HCT116 (cell line): Measurements from ENCODE around the gene RASGRF2. TPM values are rescaled to one million over a fixed set of nuclear protein-coding genes. Genes with fewer than 3 reads are reported as not detected.

ENCODE experiments used
- ATAC-seq: fragments of 200-7000 bp; cut with Tn5 transposase; 2 replicates; pipeline ENCODE4 v1.9.1; 2020; ENCODE audit warnings: mild to moderate bottlenecking, moderate library complexity
- BruUV-seq: library from RNA; stranded (reverse); fragments of 400-500 nt; replicated peaks from 2 replicates; lab custom pipeline; 2021; lab: Mats Ljungman, UMichigan
- CTCF ChIA-PET: fragments of 300-600 bp; sonication (Branson Sonifier 250); formaldehyde crosslinking; loops from one replicate; lab custom pipeline; 2021; ENCODE audit warnings: antibody characterized with exemption; lab: Charles Lee
- POLR2A ChIA-PET: fragments of 300-600, 350-600 bp; sonication (Branson Sonifier 250); formaldehyde crosslinking; loops from one replicate; lab custom pipeline; 2021; ENCODE audit warnings: antibody characterized with exemption; lab: Charles Lee
- RAD21 ChIA-PET, 2 experiments: fragments of 300-600 bp; sonication (Branson Sonifier 250); formaldehyde crosslinking; loops; one replicate each; lab custom pipeline; 2023; ENCODE audit warnings: low total read pairs in 2 of 2; ENCODE audit not compliant: uncharacterized antibody in 2 of 2, unreplicated experiment in 2 of 2, low non-redundant PET in 1 of 2; lab: Charles Lee
- DNase-seq: peaks from one replicate; pipeline ENCODE4 v3.0.0-alpha.2; 2010; ENCODE audit warnings: low read depth, low spot score
- H2AFZ ChIP-seq: fragments of 200-600 bp; shearing (Covaris generic), sonication (generic); 2 replicates; pipeline ENCODE4 v1.6.1; 2017; ENCODE audit warnings: low read depth, mixed run types, mixed read lengths, antibody characterized with exemption, low read length; ENCODE audit not compliant: poor library complexity, severe bottlenecking
- H3K27ac ChIP-seq: 2 replicates; pipeline ENCODE4 v1.5.1; 2012; ENCODE audit warnings: low read depth, low read length
- H3K27me3 ChIP-seq: fragments of 200-600 bp; sonication (generic); 2 replicates; pipeline ENCODE4 v1.6.1; 2016; ENCODE audit warnings: mixed run types, low read length, mixed read lengths; ENCODE audit not compliant: insufficient read depth
- H3K36me3 ChIP-seq, 2 experiments: fragments of 200-500 bp in 1 of 2; fragments of 200-600 bp in 1 of 2; sonication (Bioruptor generic) in 1 of 2; sonication (generic) in 1 of 2; 2 replicates each; pipeline versions ENCODE4 v1.5.1 to v1.6.1; 2014 to 2016; ENCODE audit warnings: low read length in 2 of 2, inconsistent platforms in 1 of 2, mixed read lengths in 1 of 2, mixed run types in 1 of 2; ENCODE audit not compliant: insufficient read depth in 2 of 2, control insufficient read depth in 1 of 2
- H3K4me1 ChIP-seq, 2 experiments: fragments of 200-600 bp in 1 of 2; sonication (generic) in 1 of 2; 2 replicates each; pipeline versions ENCODE4 v1.5.1 to v1.6.1; 2012 to 2017; ENCODE audit warnings: low read length in 2 of 2, inconsistent platforms in 1 of 2, mild to moderate bottlenecking in 1 of 2, mixed read lengths in 1 of 2, mixed run types in 1 of 2, moderate library complexity in 1 of 2; ENCODE audit not compliant: insufficient read depth in 2 of 2, control insufficient read depth in 1 of 2
- H3K4me2 ChIP-seq: fragments of 200-600 bp; sonication (generic); 2 replicates; pipeline ENCODE4 v1.6.1; 2017; ENCODE audit warnings: mixed run types, low read length, mixed read lengths
- H3K4me3 ChIP-seq, 2 experiments: fragments of 200-600 bp in 1 of 2; sonication (generic) in 1 of 2; replicated peaks in 1 of 2; 2 replicates each; pipeline ENCODE4 v1.5.1; 2011 to 2016; ENCODE audit warnings: low read length in 2 of 2, control low read depth in 1 of 2, low read depth in 1 of 2, mild to moderate bottlenecking in 1 of 2, mixed read lengths in 1 of 2, mixed run types in 1 of 2
- H3K79me2 ChIP-seq: fragments of 200-600 bp; sonication (generic); 2 replicates; pipeline ENCODE4 v1.6.1; 2017; ENCODE audit warnings: mild to moderate bottlenecking, mixed run types, low read length, moderate library complexity, mixed read lengths; ENCODE audit not compliant: insufficient read depth
- H3K9ac ChIP-seq: fragments of 200-600 bp; sonication (generic); 2 replicates; pipeline ENCODE4 v1.6.1; 2016; ENCODE audit warnings: low read length, mixed read lengths
- H3K9me2 ChIP-seq: fragments of 200-600 bp; sonication (generic), shearing (Covaris generic); 2 replicates; pipeline ENCODE4 v1.6.1; 2017; ENCODE audit warnings: mixed run types, mild to moderate bottlenecking, moderate library complexity; ENCODE audit not compliant: insufficient read depth
- H3K9me3 ChIP-seq, 2 experiments: fragments of 200-500 bp in 1 of 2; fragments of 200-600 bp in 1 of 2; sonication (Bioruptor generic) in 1 of 2; sonication (generic) in 1 of 2; 2 replicates each; pipeline ENCODE4 v1.6.1; 2014 to 2017; ENCODE audit warnings: low read length in 2 of 2, mixed read lengths in 2 of 2, inconsistent platforms in 1 of 2, low read depth in 1 of 2, mild to moderate bottlenecking in 1 of 2, mixed run types in 1 of 2, moderate library complexity in 1 of 2; ENCODE audit not compliant: control insufficient read depth in 1 of 2, insufficient read depth in 1 of 2
- H4K20me1 ChIP-seq: fragments of 200-600 bp; sonication (generic), shearing (Covaris generic); 2 replicates; pipeline ENCODE4 v1.6.1; 2017; ENCODE audit warnings: mixed run types, mild to moderate bottlenecking, moderate library complexity; ENCODE audit not compliant: insufficient read depth
- CBX3 ChIP-seq: IDR thresholded peaks from 2 replicates; pipeline ENCODE4 v1.6.1; 2012; ENCODE audit warnings: low read depth
- CEBPB ChIP-seq: IDR thresholded peaks from 2 replicates; pipeline ENCODE4 v1.6.1; 2012; ENCODE audit warnings: low read depth
- EGR1 ChIP-seq: IDR thresholded peaks from 2 replicates; pipeline ENCODE4 v1.6.1; 2012; ENCODE audit warnings: low read depth
- ELF1 ChIP-seq: IDR thresholded peaks from 2 replicates; pipeline ENCODE4 v1.6.1; 2012; ENCODE audit warnings: low read depth, borderline replicate concordance
- EZH2phosphoT487 ChIP-seq: fragments of 200-600 bp; IDR thresholded peaks from 2 replicates; pipeline ENCODE4 v1.6.1; 2018; ENCODE audit warnings: antibody characterized with exemption, borderline replicate concordance
- JUND ChIP-seq: IDR thresholded peaks from 2 replicates; pipeline ENCODE4 v1.6.1; 2012
- POLR2AphosphoS5 ChIP-seq: IDR thresholded peaks from 2 replicates; pipeline ENCODE4 v1.6.1; 2011; ENCODE audit warnings: mild to moderate bottlenecking, low read depth, low read length, moderate library complexity
- RAD21 ChIP-seq: IDR thresholded peaks from 2 replicates; pipeline ENCODE4 v1.6.1; 2012; ENCODE audit warnings: low read depth, mild to moderate bottlenecking
- SIN3A ChIP-seq: IDR thresholded peaks from 2 replicates; pipeline ENCODE4 v1.6.1; 2012; ENCODE audit warnings: low read depth
- SP1 ChIP-seq: IDR thresholded peaks from 2 replicates; pipeline ENCODE4 v1.6.1; 2012; ENCODE audit warnings: low read depth
- SRF ChIP-seq: IDR thresholded peaks from 2 replicates; pipeline ENCODE4 v1.6.1; 2012; ENCODE audit warnings: low read depth
- TCF7L2 ChIP-seq: IDR thresholded peaks from 2 replicates; pipeline ENCODE4 v1.7.0; 2011; ENCODE audit warnings: borderline replicate concordance, inconsistent platforms; ENCODE audit not compliant: insufficient read depth, insufficient read length; ENCODE audit errors: extremely low read depth
- ZFX ChIP-seq: fragments of 450-650 bp; IDR thresholded peaks from 2 replicates; pipeline ENCODE4 v1.6.1; 2017
- ZNF274 ChIP-seq: fragments of 200-500 bp; sonication (Bioruptor generic); IDR thresholded peaks from 2 replicates; pipeline ENCODE4 v1.6.1; 2014; ENCODE audit warnings: mild to moderate bottlenecking, low read depth, low read length, inconsistent platforms
- intact Hi-C: fragments of 100-400 bp; cut with micrococcal nuclease; formaldehyde crosslinking; loops from 2 replicates; pipeline ENCODE4 v1.10.0; 2022
- total RNA-seq: library from RNA; stranded (reverse); gene quantifications from one replicate; pipeline ENCODE4 v1.2.1, GENCODE V29; 2021; ENCODE audit not compliant: unreplicated experiment
- TF ChIP-seq, protein P1 (sequence below): IDR thresholded peaks from 2 replicates; pipeline ENCODE4 v1.6.1; 2012
- TF ChIP-seq, protein P2 (sequence below): IDR thresholded peaks from 2 replicates; pipeline ENCODE4 v1.6.1; 2012; ENCODE audit warnings: low read depth
- TF ChIP-seq, protein P3 (sequence below), 3 experiments: fragments of 200-600 bp in 1 of 3; sonication (generic) in 1 of 3; IDR thresholded peaks in 2 of 3; conservative IDR thresholded peaks in 1 of 3; 2 replicates each; pipeline ENCODE4 v1.5.1; 2012 to 2017; ENCODE audit warnings: low read depth in 2 of 3, low read length in 2 of 3, antibody characterized with exemption in 1 of 3, borderline replicate concordance in 1 of 3, control low read depth in 1 of 3, mild to moderate bottlenecking in 1 of 3, mixed read lengths in 1 of 3, mixed run types in 1 of 3, moderate library complexity in 1 of 3; ENCODE audit not compliant: insufficient read depth in 1 of 3
- TF ChIP-seq, protein P4 (sequence below): IDR thresholded peaks from 2 replicates; pipeline ENCODE4 v1.6.1; 2011; ENCODE audit warnings: mild to moderate bottlenecking, low read length, moderate library complexity; ENCODE audit not compliant: insufficient replicate concordance; ENCODE audit errors: extremely low read depth
- TF ChIP-seq, protein P5 (sequence below): IDR thresholded peaks from 2 replicates; pipeline ENCODE4 v1.6.1; 2012

The RASGRF2 gene
- total RNA-seq, 1 experiment from 2014 or later: 0.05 TPM

DNA sequence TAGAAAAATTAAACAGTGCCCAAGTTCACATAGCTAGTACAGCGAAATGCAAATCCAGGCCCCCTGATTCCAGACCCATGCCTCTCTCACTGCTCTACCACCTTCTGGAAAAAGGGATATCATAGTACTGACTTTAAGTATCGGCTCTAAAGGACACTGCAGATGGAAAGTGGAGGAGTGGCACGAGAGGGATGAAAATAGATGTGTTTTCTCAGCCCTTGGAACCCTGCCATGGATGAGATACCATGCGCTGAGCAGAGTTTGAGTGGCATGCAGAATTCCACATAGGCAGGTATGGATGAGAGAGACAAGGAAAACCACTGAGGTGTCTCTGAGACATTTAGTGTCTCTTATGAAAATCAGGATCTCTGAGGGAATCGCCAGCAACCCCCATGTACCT, 291.8 kb downstream of the RASGRF2 start:
- no peaks in the 10 kb centered on the region for H3K79me2 ChIP-seq
- no peaks in the 10 kb centered on the region for H3K36me3 ChIP-seq
- no peak overlapping the region for H3K9ac ChIP-seq
- no peak overlapping the region for H2AFZ ChIP-seq
- H4K20me1 ChIP-seq: no peaks in the 10 kb centered on the region
- no peaks in the 10 kb centered on the region for H3K9me3 ChIP-seq
- H3K9me2 ChIP-seq: no peaks in the 10 kb centered on the region
- no peak overlapping the region for H3K4me3 ChIP-seq
- CTCF ChIA-PET: no interaction called here
- DNase-seq (no peak), ATAC-seq (no peak)
- H3K4me1 ChIP-seq: peaks cover 14 to 19% of the 10 kb centered on the region in 2 experiments
- no peak for TF ChIP-seq CBX3
- no peak for TF ChIP-seq POLR2AphosphoS5
- TF ChIP-seq, protein P1, sequence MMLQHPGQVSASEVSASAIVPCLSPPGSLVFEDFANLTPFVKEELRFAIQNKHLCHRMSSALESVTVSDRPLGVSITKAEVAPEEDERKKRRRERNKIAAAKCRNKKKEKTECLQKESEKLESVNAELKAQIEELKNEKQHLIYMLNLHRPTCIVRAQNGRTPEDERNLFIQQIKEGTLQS: no peak
- no peak for TF ChIP-seq SP1
- no peak for TF ChIP-seq ZNF274
- TF ChIP-seq, protein P2, sequence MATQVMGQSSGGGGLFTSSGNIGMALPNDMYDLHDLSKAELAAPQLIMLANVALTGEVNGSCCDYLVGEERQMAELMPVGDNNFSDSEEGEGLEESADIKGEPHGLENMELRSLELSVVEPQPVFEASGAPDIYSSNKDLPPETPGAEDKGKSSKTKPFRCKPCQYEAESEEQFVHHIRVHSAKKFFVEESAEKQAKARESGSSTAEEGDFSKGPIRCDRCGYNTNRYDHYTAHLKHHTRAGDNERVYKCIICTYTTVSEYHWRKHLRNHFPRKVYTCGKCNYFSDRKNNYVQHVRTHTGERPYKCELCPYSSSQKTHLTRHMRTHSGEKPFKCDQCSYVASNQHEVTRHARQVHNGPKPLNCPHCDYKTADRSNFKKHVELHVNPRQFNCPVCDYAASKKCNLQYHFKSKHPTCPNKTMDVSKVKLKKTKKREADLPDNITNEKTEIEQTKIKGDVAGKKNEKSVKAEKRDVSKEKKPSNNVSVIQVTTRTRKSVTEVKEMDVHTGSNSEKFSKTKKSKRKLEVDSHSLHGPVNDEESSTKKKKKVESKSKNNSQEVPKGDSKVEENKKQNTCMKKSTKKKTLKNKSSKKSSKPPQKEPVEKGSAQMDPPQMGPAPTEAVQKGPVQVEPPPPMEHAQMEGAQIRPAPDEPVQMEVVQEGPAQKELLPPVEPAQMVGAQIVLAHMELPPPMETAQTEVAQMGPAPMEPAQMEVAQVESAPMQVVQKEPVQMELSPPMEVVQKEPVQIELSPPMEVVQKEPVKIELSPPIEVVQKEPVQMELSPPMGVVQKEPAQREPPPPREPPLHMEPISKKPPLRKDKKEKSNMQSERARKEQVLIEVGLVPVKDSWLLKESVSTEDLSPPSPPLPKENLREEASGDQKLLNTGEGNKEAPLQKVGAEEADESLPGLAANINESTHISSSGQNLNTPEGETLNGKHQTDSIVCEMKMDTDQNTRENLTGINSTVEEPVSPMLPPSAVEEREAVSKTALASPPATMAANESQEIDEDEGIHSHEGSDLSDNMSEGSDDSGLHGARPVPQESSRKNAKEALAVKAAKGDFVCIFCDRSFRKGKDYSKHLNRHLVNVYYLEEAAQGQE: no peak
- TF ChIP-seq, protein P3, sequence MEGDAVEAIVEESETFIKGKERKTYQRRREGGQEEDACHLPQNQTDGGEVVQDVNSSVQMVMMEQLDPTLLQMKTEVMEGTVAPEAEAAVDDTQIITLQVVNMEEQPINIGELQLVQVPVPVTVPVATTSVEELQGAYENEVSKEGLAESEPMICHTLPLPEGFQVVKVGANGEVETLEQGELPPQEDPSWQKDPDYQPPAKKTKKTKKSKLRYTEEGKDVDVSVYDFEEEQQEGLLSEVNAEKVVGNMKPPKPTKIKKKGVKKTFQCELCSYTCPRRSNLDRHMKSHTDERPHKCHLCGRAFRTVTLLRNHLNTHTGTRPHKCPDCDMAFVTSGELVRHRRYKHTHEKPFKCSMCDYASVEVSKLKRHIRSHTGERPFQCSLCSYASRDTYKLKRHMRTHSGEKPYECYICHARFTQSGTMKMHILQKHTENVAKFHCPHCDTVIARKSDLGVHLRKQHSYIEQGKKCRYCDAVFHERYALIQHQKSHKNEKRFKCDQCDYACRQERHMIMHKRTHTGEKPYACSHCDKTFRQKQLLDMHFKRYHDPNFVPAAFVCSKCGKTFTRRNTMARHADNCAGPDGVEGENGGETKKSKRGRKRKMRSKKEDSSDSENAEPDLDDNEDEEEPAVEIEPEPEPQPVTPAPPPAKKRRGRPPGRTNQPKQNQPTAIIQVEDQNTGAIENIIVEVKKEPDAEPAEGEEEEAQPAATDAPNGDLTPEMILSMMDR (IDR thresholded peaks at IDR 0.05 in 2 of 3, conservative IDR thresholded peaks at IDR 0.05 in 1 of 3; ENCODE audit: borderline replicate concordance in 1 of 3, insufficient read depth in 1 of 3, low read depth in 2 of 3, low read length in 2 of 3): no peak
- no peak for TF ChIP-seq TCF7L2
- TF ChIP-seq, protein P4, sequence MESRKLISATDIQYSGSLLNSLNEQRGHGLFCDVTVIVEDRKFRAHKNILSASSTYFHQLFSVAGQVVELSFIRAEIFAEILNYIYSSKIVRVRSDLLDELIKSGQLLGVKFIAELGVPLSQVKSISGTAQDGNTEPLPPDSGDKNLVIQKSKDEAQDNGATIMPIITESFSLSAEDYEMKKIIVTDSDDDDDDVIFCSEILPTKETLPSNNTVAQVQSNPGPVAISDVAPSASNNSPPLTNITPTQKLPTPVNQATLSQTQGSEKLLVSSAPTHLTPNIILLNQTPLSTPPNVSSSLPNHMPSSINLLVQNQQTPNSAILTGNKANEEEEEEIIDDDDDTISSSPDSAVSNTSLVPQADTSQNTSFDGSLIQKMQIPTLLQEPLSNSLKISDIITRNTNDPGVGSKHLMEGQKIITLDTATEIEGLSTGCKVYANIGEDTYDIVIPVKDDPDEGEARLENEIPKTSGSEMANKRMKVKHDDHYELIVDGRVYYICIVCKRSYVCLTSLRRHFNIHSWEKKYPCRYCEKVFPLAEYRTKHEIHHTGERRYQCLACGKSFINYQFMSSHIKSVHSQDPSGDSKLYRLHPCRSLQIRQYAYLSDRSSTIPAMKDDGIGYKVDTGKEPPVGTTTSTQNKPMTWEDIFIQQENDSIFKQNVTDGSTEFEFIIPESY: no peak
- no peak for TF ChIP-seq SRF
- no peak for TF ChIP-seq CEBPB
- TF ChIP-seq EZH2phosphoT487: no peak
- TF ChIP-seq, protein P5, sequence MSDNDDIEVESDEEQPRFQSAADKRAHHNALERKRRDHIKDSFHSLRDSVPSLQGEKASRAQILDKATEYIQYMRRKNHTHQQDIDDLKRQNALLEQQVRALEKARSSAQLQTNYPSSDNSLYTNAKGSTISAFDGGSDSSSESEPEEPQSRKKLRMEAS: no peak
- TF ChIP-seq ELF1: no peak
- no peak for TF ChIP-seq JUND
- TF ChIP-seq ZFX: no peak
- TF ChIP-seq EGR1: no peak
- TF ChIP-seq SIN3A: no peak
- TF ChIP-seq RAD21: no peak
- BruUV-seq: no TSS peak
- H3K27ac ChIP-seq: no peak overlapping the region
- POLR2A ChIA-PET: no interaction called here
- intact Hi-C loops: no loop called here
- H3K27me3 ChIP-seq: no peaks in the 10 kb centered on the region
- H3K4me2 ChIP-seq: no peak overlapping the region
- RAD21 ChIA-PET: no interaction called here
